ENCODE data around the gene FRMD5. TPM values are rescaled to one million over a fixed set of nuclear protein-coding genes. Genes with fewer than 3 reads are reported as not detected.

The FRMD5 gene
- total RNA-seq, 4 donors from 2014 or later, result 0.13 to 0.37 (median 0.24) TPM; not detected in 1

DNA sequence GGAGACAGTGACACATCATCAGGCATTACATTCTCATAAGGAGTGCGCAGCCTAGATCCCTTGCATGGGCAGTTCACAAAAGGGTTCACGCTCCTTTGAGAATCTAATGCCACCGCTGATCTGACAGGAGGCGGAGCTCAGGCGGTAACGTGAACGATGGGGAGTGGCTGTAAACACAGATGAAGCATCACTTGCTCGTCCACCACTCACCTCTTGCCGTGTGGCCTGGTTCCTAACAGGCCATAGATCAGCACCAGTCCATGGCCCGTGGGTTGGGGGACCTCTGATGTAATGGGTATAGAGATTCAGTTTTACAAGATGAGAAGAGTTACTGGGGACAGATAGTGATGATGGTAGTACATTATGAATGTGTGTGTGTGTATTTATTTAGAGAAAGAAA is 63.0 kb downstream of the FRMD5 start:
- DNase-seq (ENCODE audit: low spot score) (no peak), ATAC-seq (ENCODE audit: low FRiP score) (no peak)

DNA sequence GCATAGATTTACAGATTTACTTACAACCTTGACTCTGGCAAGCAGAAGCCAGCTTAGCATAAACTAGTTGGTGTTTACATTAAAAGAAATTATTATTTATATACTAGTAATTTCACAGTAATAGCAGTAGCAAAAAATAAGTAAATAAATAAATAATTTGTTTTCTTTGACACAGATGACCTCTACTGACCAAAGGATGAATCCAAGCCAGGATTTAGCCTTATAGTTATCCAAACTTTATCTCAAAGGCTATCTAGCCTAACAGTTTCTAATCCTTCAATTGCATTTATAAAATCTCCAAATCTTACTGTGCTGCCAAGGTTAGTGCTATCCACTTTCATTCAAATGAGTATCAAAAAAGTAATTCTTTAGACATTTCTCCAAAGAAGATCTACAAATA is 64.3 kb downstream of the FRMD5 start:
- no peak for DNase-seq (ENCODE audit: low spot score)
- no peak for ATAC-seq (ENCODE audit: low FRiP score)
- TF ChIP-seq, protein P1, sequence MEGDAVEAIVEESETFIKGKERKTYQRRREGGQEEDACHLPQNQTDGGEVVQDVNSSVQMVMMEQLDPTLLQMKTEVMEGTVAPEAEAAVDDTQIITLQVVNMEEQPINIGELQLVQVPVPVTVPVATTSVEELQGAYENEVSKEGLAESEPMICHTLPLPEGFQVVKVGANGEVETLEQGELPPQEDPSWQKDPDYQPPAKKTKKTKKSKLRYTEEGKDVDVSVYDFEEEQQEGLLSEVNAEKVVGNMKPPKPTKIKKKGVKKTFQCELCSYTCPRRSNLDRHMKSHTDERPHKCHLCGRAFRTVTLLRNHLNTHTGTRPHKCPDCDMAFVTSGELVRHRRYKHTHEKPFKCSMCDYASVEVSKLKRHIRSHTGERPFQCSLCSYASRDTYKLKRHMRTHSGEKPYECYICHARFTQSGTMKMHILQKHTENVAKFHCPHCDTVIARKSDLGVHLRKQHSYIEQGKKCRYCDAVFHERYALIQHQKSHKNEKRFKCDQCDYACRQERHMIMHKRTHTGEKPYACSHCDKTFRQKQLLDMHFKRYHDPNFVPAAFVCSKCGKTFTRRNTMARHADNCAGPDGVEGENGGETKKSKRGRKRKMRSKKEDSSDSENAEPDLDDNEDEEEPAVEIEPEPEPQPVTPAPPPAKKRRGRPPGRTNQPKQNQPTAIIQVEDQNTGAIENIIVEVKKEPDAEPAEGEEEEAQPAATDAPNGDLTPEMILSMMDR (IDR thresholded peaks at IDR 0.05), result no peak

More for the DNA sequence above, 63.0 kb downstream of the FRMD5 start:
- TF ChIP-seq, protein P1 (IDR thresholded peaks at IDR 0.05), result no peak

- TF ChIP-seq, protein P1 (IDR thresholded peaks at IDR 0.05), result no peak
- ATAC-seq (ENCODE audit: low FRiP score) (no peak), DNase-seq (ENCODE audit: low spot score) (no peak)
Measured at GRCh38 chr15:44129911-44130310, 65.2 kb downstream of the FRMD5 start.

- no peak for DNase-seq (ENCODE audit: low spot score)
- TF ChIP-seq, protein P1 (IDR thresholded peaks at IDR 0.05), result no peak
- ATAC-seq (ENCODE audit: low FRiP score), result no peak
Measured at GRCh38 chr15:44128443-44128842, 66.6 kb downstream of the FRMD5 start.

DNA sequence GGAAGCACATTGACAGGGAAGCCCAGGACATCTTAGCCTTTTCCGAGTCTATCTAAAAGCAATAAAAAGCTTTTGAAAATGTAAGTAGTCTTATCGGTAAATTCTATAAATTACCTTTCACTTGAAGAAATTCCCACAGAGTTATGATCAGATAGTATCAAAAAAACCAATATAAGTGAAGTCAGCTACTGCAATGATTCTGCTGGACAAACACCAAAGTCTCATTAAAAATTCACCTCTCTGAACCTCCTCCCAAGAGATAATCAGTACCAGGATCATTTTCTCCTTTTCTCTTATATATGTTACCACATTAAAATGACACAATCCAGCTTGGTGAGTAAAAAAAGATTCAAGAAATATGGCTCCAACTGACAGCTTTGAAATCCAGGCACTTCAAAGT is 69.2 kb downstream of the FRMD5 start:
- TF ChIP-seq, protein P1 (IDR thresholded peaks at IDR 0.05), result no peak
- ATAC-seq (ENCODE audit: low FRiP score), result no peak
- DNase-seq (ENCODE audit: low spot score), result no peak

DNA sequence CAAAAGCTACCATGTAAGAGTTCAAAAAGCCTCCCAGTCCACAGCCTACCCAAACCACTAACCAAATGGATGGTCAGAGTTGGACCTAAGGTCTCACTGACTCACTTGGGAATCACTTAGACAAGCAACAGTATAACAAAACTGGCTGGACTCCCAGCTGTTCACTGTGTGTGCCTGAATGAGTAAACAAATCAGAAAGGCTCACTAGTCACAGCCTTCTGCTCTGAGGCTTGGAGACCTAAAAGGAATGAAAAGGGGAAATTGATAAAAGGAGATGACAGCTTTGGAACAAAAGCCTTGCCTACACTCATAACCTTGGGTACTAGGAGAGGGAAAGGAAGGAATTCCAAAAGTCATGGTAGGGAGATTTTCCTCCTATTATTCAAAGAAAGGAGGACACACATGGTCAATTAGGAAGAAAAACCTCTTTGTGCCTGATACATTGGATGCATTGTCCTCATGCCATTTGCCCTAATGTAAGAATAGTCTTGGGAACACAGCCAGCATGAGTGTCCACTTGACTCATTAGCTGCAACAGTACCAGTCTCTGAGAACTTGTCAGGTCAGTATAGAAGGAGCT is 92.3 kb downstream of the FRMD5 start:
- TF ChIP-seq, protein P1 (IDR thresholded peaks at IDR 0.05), result no peak
- peak; percentile 36 for ATAC-seq (ENCODE audit: low FRiP score)
- no peak for DNase-seq (ENCODE audit: low spot score)

DNA sequence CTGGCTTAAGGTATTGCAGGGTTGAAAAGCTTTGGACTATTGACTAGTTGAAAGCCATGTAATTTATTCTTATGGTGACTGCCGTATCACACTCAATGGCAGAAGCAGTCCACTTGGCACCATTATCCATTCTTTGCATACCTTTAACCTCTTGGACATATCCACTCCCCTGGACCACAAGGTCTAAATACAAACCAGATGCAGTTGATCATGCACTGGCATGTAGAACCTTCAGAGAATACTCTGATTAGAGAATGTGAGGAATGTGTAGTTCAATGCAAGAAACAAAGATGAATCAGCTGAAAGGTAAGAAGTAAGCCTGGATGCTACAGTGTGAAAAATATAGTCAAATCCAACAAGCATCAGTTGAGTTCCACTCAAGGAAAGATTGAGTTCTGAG is 93.1 kb downstream of the FRMD5 start:
- ATAC-seq (ENCODE audit: low FRiP score) (no peak), DNase-seq (ENCODE audit: low spot score) (no peak)
- TF ChIP-seq, protein P1 (IDR thresholded peaks at IDR 0.05), result no peak

Data from omental fat pad (tissue), 4 donors.